ENCODE measurements around the gene PROCR. TPM values are rescaled to one million over a fixed set of nuclear protein-coding genes. Genes with fewer than 3 reads are reported as not detected.

PROCR gene
- total RNA-seq (100 to 1,000 TPM in 1 of 7 donors, 10 to 100 TPM in 6; 12.1 to 104 (median 31.2) TPM), polyA plus RNA-seq (10 to 100 TPM in 1 of 3 donors, 1 to 10 TPM in 2; 5.0 to 13.7 (median 10.0) TPM)
- long read RNA-seq, donor 1, transcript PROCR-201 (4 exons, 1,348 nt): major isoform, 15 of 15 reads
- long read RNA-seq, donor 1, partial matches to known transcripts: 0 of 15 reads
- long read RNA-seq, donor 1, other reads (novel, unspliced or antisense): 0 of 15 reads
- long read RNA-seq, donor 2, transcript PROCR-201 (4 exons, 1,348 nt): major isoform, 16 of 16 reads
- long read RNA-seq, donor 2, partial matches to known transcripts: 0 of 16 reads
- long read RNA-seq, donor 2, other reads (novel, unspliced or antisense): 0 of 16 reads

DNA sequence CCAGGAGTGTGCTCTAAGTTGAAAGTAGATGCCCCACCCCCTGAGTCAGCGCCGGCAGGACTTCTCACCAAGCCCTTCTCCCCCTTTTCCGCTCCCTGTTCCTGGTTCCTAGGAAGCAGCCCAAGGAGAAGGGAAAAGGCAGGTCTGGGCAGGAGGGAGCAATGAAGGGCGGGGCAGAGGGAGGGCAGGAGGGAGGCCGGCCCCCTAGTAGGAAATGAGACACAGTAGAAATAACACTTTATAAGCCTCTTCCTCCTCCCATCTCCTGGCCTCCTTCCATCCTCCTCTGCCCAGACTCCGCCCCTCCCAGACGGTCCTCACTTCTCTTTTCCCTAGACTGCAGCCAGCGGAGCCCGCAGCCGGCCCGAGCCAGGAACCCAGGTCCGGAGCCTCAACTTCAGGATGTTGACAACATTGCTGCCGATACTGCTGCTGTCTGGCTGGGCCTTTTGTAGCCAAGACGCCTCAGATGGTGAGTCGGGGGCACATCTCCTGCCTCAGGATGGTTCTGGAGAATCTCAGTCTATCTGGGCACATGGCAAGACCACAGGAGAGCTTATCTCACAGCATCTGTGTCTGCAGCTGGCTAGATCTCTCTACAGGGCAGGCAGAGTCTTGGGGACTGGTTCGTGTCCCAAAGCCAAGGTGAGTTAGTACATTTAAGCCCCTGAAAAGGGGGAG is at the start of gene PROCR:
PROCR (plus strand) TSS at position 320 of the 681 bp plus-strand sequence; CDS start at position 403, 83 bp downstream.
- H3K4me3 ChIP-seq: peak within 1 kb of the TSS in 7 of 8 donors; percentile 21 to 69 (median 35)
- peak within 1 kb of the TSS in 7 of 8 donors; percentile 33 to 81 (median 70) for H3K27ac ChIP-seq
- H3K4me1 ChIP-seq: peaks cover 3 to 40% (median 14%) of the 10 kb centered on the region in 6 donors
- no peaks in the 10 kb centered on the region for H3K27me3 ChIP-seq (replicated peaks in 1 of 7)
- DNase-seq: peak; percentile 88
- WGBS, 5 donors: 2 to 10% (median 6%) methylated on average over 15 to 16 of the region's 16 CpGs
- H3K36me3 ChIP-seq: peaks cover 0 to 12% (median 4%) of the 10 kb centered on the region in 6 donors
- H3K9me3 ChIP-seq: no peaks in the 10 kb centered on the region
- intact Hi-C loops (cut with DNase I; ENCODE audit: low total_unique reads): no loop called here
- TF ChIP-seq POLR2A (IDR thresholded peaks at IDR 0.05) (no peak), POLR2AphosphoS5 (IDR thresholded peaks at IDR 0.05) (peak; percentile 66 to 84 (median 82))
- TF ChIP-seq, protein P1, sequence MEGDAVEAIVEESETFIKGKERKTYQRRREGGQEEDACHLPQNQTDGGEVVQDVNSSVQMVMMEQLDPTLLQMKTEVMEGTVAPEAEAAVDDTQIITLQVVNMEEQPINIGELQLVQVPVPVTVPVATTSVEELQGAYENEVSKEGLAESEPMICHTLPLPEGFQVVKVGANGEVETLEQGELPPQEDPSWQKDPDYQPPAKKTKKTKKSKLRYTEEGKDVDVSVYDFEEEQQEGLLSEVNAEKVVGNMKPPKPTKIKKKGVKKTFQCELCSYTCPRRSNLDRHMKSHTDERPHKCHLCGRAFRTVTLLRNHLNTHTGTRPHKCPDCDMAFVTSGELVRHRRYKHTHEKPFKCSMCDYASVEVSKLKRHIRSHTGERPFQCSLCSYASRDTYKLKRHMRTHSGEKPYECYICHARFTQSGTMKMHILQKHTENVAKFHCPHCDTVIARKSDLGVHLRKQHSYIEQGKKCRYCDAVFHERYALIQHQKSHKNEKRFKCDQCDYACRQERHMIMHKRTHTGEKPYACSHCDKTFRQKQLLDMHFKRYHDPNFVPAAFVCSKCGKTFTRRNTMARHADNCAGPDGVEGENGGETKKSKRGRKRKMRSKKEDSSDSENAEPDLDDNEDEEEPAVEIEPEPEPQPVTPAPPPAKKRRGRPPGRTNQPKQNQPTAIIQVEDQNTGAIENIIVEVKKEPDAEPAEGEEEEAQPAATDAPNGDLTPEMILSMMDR (IDR thresholded peaks at IDR 0.05 in 8 of 11, conservative IDR thresholded peaks at IDR 0.05 in 3 of 11): no peak

DNA sequence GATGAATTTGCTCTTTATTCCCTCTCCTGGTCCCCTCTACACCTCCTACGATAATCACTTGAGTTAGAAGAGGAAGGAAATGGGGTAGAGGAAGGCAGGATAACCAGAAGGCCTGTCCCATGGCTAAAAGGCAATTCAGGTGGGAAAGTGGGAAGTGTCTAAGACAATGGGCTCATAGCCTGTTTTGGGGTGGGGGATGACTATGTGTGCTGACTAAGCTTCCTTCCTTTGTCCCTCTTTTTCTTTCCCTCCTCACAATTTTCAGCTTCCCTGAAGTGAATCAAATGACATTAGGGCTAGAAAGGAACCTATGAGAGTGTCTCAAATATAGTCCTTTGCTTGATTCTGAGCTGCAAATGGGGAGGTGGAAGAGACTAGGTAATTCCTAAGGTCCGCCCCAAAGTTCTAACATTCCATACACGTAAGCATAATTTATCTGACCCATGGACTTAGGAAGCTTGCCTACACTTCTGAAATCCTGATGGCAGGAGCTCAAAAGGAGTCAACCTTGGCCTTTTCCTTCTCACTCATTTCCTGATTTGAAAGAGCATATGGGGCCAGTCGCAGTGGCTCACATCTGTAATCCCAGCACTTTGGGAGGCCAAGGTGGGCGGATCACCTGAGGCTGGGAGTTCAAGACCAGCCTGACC is 49.0 kb upstream of the PROCR start:
- TF ChIP-seq POLR2A (IDR thresholded peaks at IDR 0.05) (no peak), POLR2AphosphoS5 (IDR thresholded peaks at IDR 0.05) (peak in 1 of 3 donors; percentile 14)
- TF ChIP-seq, protein P1 (IDR thresholded peaks at IDR 0.05 in 8 of 11, conservative IDR thresholded peaks at IDR 0.05 in 3 of 11): no peak
- Histone ChIP-seq H3K4me3 (no peak overlapping the region), H3K36me3 (peaks cover 4 to 100% (median 96%) of the 10 kb centered on the region in 6 donors), H3K27me3 (replicated peaks in 1 of 7) (no peaks in the 10 kb centered on the region), H3K27ac (peak overlapping the region in 4 of 8 donors; percentile 2 to 50 (median 40)), H3K9me3 (no peaks in the 10 kb centered on the region), H3K4me1 (no peaks in the 10 kb centered on the region)
- DNase-seq: no peak
- intact Hi-C loops (cut with DNase I; ENCODE audit: low total_unique reads): no loop called here
- WGBS, 5 donors: 69 to 84% (median 73%) methylated on average over 5 of the region's 5 CpGs

DNA sequence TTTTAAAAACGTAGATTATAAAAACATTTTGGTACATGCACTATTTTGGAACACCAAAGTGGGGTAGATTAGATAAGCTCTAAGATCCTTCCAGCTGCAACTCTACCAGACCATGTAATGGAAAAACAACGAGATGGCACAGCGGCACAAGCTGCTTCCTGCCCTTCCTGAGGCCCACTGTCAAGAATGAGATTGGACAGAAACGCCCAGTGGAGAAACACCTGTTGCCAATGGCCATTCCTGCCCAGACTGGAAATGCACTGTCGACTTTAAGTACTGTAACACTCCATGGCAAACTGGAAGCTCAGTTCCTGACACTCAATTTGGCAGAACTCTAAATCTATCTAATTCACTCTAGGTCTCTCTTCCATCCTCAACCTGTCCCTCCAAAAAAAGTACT is 46.1 kb upstream of the PROCR start:
- WGBS, 5 donors: 70 to 84% (median 82%) methylated on average over 5 of the region's 5 CpGs
- TF ChIP-seq, protein P1 (IDR thresholded peaks at IDR 0.05 in 8 of 11, conservative IDR thresholded peaks at IDR 0.05 in 3 of 11): no peak
- TF ChIP-seq POLR2AphosphoS5 (IDR thresholded peaks at IDR 0.05): peak in 1 of 3 donors; percentile 45

More for the DNA sequence above, 46.1 kb upstream of the PROCR start:
- Histone ChIP-seq H3K27ac (peak overlapping the region in 2 of 8 donors; percentile 24 to 46), H3K9me3 (no peaks in the 10 kb centered on the region), H3K36me3 (peaks cover 4 to 100% (median 92%) of the 10 kb centered on the region in 6 donors), H3K4me1 (peaks cover 0 to 14% (median 8%) of the 10 kb centered on the region in 6 donors), H3K4me3 (no peak overlapping the region), H3K27me3 (replicated peaks in 1 of 7) (no peaks in the 10 kb centered on the region)
- DNase-seq: no peak
- intact Hi-C loops (cut with DNase I; ENCODE audit: low total_unique reads): no loop called here
